Vagina (tissue), 2 donors: Measurements from ENCODE around the gene PRPF40B. TPM values are rescaled to one million over a fixed set of nuclear protein-coding genes. Genes with fewer than 3 reads are reported as not detected.

ENCODE experiments used
- DNase-seq, 2 donors: peaks; one replicate each; pipeline ENCODE4 v3.0.0-alpha.2; 2017; ENCODE audit errors: extremely low spot score in 2 of 2
- H3K27ac ChIP-seq: fragments of 200-600 bp; sonication (generic); one replicate; pipeline ENCODE4 v1.5.1; 2019
- H3K27me3 ChIP-seq: fragments of 200-600 bp; sonication (generic); one replicate; pipeline ENCODE4 v1.5.1; 2019
- H3K36me3 ChIP-seq, 2 donors: fragments of 200-600 bp; sonication (generic); one replicate each; pipeline ENCODE4 v1.5.1; 2017 to 2019
- H3K4me1 ChIP-seq: fragments of 200-600 bp; sonication (generic); one replicate; pipeline ENCODE4 v1.5.1; 2019
- H3K4me3 ChIP-seq, 2 donors: fragments of 200-600 bp; sonication (generic); 1 replicate in 1 of 2; 2 replicates in 1 of 2; pipeline ENCODE4 v1.5.1; 2016 to 2019
- H3K9me3 ChIP-seq: fragments of 200-600 bp; sonication (generic); one replicate; pipeline ENCODE4 v1.5.1; 2019
- POLR2A ChIP-seq, 2 donors: fragments of 450-650 bp; IDR thresholded peaks; one replicate each; pipeline ENCODE4 v1.6.1; 2017; ENCODE audit warnings: antibody characterized with exemption in 2 of 2, mild to moderate bottlenecking in 2 of 2, moderate library complexity in 2 of 2
- POLR2AphosphoS5 ChIP-seq, 2 donors: sonication (generic); formaldehyde crosslinking; IDR thresholded peaks; one replicate each; pipeline ENCODE4 v1.9.0; 2017; ENCODE audit warnings: antibody characterized with exemption in 2 of 2, mild to moderate bottlenecking in 2 of 2, low read depth in 1 of 2; ENCODE audit not compliant: insufficient read depth in 1 of 2
- intact Hi-C: fragments of 100-400 bp; cut with DNase I; formaldehyde crosslinking; loops from one replicate; pipeline ENCODE4 v1.15.1; 2023
- total RNA-seq: library from RNA; depleted of rRNA; stranded (reverse); fragments of >200 nt; gene quantifications from one replicate; pipeline ENCODE4 v1.2.3, GENCODE V29; 2016
- TF ChIP-seq, protein P1 (sequence below), 3 experiments: fragments of 450-650 bp in 2 of 3; fragments of 200-600 bp in 1 of 3; sonication (generic) in 1 of 3; IDR thresholded peaks; one replicate each; pipeline ENCODE4 v1.5.1; 2017 to 2019; ENCODE audit warnings: antibody characterized with exemption in 3 of 3, mild to moderate bottlenecking in 2 of 3, moderate library complexity in 2 of 3

Gene PRPF40B
- total RNA-seq, 1 donor from 2014 or later: 22.1 TPM

DNA sequence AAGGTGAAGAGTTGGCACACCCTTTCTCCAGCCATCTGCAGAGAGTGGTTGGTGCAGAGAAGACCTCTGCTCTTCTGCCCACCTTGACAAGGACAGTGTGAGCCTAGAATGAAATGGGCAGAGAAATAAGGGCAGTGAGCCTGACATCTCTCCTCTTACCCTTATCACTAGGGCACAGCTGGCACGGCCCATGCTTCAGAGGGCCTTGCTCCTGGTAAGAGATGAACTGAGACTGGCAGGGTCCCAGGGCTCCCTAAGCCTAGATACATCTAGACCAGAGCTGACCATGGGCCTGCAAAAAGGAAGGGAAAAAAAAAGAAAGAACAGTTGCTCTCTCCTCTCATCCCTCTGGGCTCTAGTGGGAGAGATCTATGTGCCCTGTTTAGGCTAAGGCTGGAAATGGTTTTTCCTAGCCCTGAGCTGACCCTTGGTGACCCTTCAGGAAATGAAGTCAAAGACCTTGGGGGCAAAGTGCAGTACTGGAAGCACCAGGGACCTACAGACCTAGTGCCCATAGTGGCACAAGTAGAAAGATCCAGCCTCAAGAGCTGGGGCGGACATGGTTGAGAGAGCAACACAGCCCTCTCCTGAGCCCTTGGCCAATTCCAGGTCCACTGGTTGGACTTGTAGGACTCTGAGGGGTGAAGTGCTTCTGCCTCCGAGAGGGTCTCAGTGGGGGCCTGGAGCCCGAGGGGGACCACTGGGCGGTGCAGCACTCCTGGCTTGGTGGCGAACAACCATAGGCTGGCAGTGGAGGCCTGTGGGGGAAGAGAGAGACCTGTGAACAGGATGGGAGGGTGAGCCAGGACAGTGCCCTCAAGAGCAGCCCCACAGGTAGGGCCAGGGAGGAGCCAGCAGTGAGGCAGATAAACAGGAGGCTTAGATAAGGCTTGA is 22.0 kb downstream of the PRPF40B start:
- Histone ChIP-seq H3K27ac (no peak overlapping the region), H3K9me3 (no peaks in the 10 kb centered on the region), H3K4me3 (no peak overlapping the region), H3K4me1 (no peaks in the 10 kb centered on the region), H3K36me3 (peaks cover 0 to 33% of the 10 kb centered on the region in 2 donors), H3K27me3 (no peaks in the 10 kb centered on the region)
- no peak for TF ChIP-seq POLR2AphosphoS5 (IDR thresholded peaks at IDR 0.05; ENCODE audit: insufficient read depth in 1 of 2, low read depth in 1 of 2)
- TF ChIP-seq POLR2A (IDR thresholded peaks at IDR 0.05): no peak
- TF ChIP-seq, protein P1, sequence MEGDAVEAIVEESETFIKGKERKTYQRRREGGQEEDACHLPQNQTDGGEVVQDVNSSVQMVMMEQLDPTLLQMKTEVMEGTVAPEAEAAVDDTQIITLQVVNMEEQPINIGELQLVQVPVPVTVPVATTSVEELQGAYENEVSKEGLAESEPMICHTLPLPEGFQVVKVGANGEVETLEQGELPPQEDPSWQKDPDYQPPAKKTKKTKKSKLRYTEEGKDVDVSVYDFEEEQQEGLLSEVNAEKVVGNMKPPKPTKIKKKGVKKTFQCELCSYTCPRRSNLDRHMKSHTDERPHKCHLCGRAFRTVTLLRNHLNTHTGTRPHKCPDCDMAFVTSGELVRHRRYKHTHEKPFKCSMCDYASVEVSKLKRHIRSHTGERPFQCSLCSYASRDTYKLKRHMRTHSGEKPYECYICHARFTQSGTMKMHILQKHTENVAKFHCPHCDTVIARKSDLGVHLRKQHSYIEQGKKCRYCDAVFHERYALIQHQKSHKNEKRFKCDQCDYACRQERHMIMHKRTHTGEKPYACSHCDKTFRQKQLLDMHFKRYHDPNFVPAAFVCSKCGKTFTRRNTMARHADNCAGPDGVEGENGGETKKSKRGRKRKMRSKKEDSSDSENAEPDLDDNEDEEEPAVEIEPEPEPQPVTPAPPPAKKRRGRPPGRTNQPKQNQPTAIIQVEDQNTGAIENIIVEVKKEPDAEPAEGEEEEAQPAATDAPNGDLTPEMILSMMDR (IDR thresholded peaks at IDR 0.05): no peak
- intact Hi-C loops: loop anchor here (2.0 kb wide), 1 partner anchor 61 kb away; the partner anchor contains the start of gene FMNL3
- DNase-seq: no peak

DNA sequence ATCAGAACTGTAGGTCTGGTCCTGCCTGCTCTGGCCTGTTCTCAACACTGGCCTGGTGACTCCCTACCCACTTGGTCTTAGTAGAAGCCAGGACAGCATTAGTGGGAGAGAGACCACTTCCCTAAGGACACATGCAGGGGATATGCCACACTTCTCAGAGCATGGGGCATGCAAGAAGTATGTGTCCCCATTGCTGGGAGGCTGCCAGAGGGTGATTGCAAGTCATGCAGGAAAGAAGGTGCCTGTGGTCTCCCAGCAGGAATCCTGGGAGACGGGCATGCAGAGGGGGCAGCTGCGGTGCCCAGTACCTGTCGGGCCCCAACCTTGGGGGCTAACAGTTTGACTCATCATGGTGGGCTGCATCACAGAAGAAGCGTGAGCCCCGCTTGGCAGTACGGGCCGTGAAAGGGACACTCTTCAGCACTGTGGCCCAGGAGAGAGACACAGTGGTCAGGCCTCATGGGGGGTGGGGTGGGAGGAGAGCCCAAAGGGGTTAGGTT is 23.0 kb downstream of the PRPF40B start:
- Histone ChIP-seq H3K4me1 (no peaks in the 10 kb centered on the region), H3K9me3 (no peaks in the 10 kb centered on the region), H3K36me3 (peaks cover 0 to 38% of the 10 kb centered on the region in 2 donors), H3K27me3 (no peaks in the 10 kb centered on the region), H3K27ac (no peak overlapping the region), H3K4me3 (no peak overlapping the region)
- intact Hi-C loops: loop anchor here (2.0 kb wide), 1 partner anchor 60 kb away; the partner anchor contains the start of gene FMNL3
- TF ChIP-seq POLR2AphosphoS5 (IDR thresholded peaks at IDR 0.05; ENCODE audit: insufficient read depth in 1 of 2, low read depth in 1 of 2): no peak
- no peak for TF ChIP-seq POLR2A (IDR thresholded peaks at IDR 0.05)
- TF ChIP-seq, protein P1 (IDR thresholded peaks at IDR 0.05): no peak
- no peak for DNase-seq

DNA sequence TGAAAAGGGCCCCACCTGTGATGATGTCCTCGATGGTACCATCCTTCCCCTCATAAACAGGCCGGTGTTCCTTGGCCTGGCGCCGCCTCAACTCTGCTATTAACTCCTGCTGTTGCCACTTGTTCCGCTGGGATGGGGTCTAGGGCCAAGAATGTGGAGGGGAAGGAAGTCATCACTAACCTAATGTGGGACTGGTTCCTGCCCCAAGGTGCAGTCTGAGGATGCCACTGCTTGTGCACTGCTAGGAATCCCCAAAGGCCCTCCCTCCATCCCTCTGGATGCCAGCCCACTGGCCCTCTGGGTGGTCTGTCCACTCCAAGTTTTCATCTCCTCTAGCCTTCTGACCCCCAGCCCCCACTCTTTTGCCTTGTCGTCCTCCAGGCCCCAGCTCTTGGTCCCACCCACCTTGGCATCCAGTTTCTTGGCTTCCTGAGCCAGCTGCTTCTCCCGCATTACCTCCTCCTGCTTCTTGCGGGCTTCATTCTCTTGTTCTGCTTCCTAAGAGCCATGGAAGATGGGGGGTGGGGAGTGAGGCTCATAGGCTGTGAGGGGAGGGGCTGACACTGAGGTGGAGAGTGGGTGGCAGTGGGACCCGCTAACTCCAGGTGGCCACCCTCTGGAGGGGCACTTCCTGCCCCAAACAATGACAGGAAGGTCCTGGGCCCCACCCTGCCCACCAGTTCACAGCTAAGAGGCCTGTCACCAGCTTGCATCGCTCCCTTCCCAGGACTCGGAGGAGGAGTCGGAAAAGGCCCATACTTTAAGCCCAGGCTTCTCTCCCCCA is 23.7 kb downstream of the PRPF40B start:
- Histone ChIP-seq H3K9me3 (no peaks in the 10 kb centered on the region), H3K27me3 (no peaks in the 10 kb centered on the region), H3K4me1 (no peaks in the 10 kb centered on the region), H3K36me3 (peaks cover 0 to 33% of the 10 kb centered on the region in 2 donors), H3K27ac (no peak overlapping the region), H3K4me3 (no peak overlapping the region)
- TF ChIP-seq POLR2A (IDR thresholded peaks at IDR 0.05) (no peak), POLR2AphosphoS5 (IDR thresholded peaks at IDR 0.05; ENCODE audit: insufficient read depth in 1 of 2, low read depth in 1 of 2) (no peak)
- TF ChIP-seq, protein P1 (IDR thresholded peaks at IDR 0.05): no peak
- DNase-seq: no peak
- intact Hi-C loops: loop anchor here (2.0 kb wide), 1 partner anchor 60 kb away; the partner anchor contains the start of gene FMNL3

DNA sequence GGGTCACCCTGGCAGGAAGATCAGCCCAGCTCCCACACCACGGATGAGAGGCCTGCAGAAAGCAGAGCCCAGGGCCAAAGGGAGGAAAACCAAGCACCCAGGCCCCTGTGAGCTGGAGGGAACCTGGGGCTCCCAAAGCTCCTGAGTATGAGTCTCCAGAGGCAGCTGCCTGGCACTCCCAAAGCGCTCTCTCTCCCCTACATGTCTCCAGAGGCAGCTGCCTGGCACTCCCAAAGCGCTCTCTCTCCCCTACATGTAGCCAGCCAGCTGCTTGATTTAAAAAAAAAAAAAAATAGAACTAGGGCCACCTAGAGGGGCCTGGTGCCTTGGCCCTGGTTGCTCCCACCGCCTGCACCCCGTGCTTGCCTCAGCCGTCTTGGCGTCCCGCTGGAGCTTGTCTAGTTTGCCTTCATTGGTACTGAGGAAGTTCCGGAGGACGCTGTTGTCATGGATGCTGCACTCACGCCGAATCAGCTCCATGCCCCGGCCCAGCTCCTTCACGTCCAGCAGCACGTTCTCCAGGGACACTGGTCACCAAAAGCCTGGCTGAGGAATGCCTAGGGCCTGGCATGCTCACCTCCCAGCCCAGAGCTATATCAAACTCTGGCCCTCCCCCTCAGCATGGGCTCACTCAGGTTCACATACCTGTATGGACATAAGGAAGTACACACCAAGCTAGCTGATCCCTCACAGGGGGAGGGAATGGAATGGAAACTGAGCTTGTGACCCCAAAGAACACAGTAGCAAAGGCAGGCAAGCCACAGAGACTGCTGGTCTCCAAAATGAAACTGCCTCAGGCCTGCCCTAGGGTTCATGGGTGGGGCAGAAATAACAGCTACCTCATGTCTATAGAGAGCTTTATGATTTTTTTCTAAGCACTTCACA is 24.7 kb downstream of the PRPF40B start:
- H3K27me3 ChIP-seq: no peaks in the 10 kb centered on the region
- no peaks in the 10 kb centered on the region for H3K9me3 ChIP-seq
- intact Hi-C loops: loop anchor here (2.0 kb wide), 1 partner anchor 59 kb away; the partner anchor contains the start of gene FMNL3
- no peaks in the 10 kb centered on the region for H3K4me1 ChIP-seq
- no peak overlapping the region for H3K27ac ChIP-seq
- no peak overlapping the region for H3K4me3 ChIP-seq
- TF ChIP-seq, protein P1 (IDR thresholded peaks at IDR 0.05): no peak
- no peak for TF ChIP-seq POLR2AphosphoS5 (IDR thresholded peaks at IDR 0.05; ENCODE audit: insufficient read depth in 1 of 2, low read depth in 1 of 2)
- no peak for TF ChIP-seq POLR2A (IDR thresholded peaks at IDR 0.05)
- no peak for DNase-seq
- H3K36me3 ChIP-seq: peaks cover 0 to 28% of the 10 kb centered on the region in 2 donors
